Lung (tissue), 12 donors: ENCODE results near the gene CYP39A1. TPM values are rescaled to one million over a fixed set of nuclear protein-coding genes. Genes with fewer than 3 reads are reported as not detected.
A peak's percentile ranks its signal among the peaks of the same experiment; 100 is the strongest.

ENCODE experiments used
- ATAC-seq: fragments of 200-7000 bp; cut with Tn5 transposase; one replicate; pipeline ENCODE4 v1.9.1; 2020; ENCODE audit warnings: moderate number of reproducible peaks; ENCODE audit not compliant: insufficient read depth, low FRiP score
- DNase-seq, 3 donors: peaks; one replicate each; pipeline ENCODE4 v3.0.0-alpha.2; 2013 to 2017
- H3K27ac ChIP-seq, 2 donors: one replicate each; pipeline ENCODE4 v1.5.1; 2013; ENCODE audit warnings: mild to moderate bottlenecking in 2 of 2, moderate library complexity in 2 of 2, control low read depth in 1 of 2, inconsistent platforms in 1 of 2, low read depth in 1 of 2, low read length in 1 of 2
- H3K27me3 ChIP-seq, 3 donors: one replicate each; pipeline ENCODE4 v1.5.1; 2013; ENCODE audit warnings: low read length in 2 of 3; ENCODE audit not compliant: control insufficient read depth in 3 of 3, insufficient read depth in 3 of 3
- H3K36me3 ChIP-seq, 4 donors: one replicate each; pipeline ENCODE4 v1.5.1; 2013; ENCODE audit warnings: low read length in 4 of 4, mild to moderate bottlenecking in 1 of 4, moderate library complexity in 1 of 4; ENCODE audit not compliant: control insufficient read depth in 4 of 4, insufficient read depth in 4 of 4
- H3K4me1 ChIP-seq, 5 donors: one replicate each; pipeline ENCODE4 v1.5.1; 2013; ENCODE audit warnings: low read length in 5 of 5, mild to moderate bottlenecking in 2 of 5, moderate library complexity in 1 of 5; ENCODE audit not compliant: control insufficient read depth in 5 of 5, insufficient read depth in 5 of 5
- H3K4me3 ChIP-seq: one replicate; pipeline ENCODE4 v1.5.1; 2013; ENCODE audit warnings: mild to moderate bottlenecking, control low read depth, moderate library complexity
- H3K9ac ChIP-seq, 2 donors: one replicate each; pipeline ENCODE4 v1.5.1; 2013; ENCODE audit warnings: low read length in 2 of 2, control low read depth in 1 of 2; ENCODE audit not compliant: insufficient read depth in 1 of 2
- H3K9me3 ChIP-seq, 4 donors: one replicate each; pipeline ENCODE4 v1.5.1; 2013; ENCODE audit warnings: low read length in 3 of 4, mild to moderate bottlenecking in 1 of 4, moderate library complexity in 1 of 4; ENCODE audit not compliant: control insufficient read depth in 4 of 4, insufficient read depth in 3 of 4
- WGBS, 2 donors: extraction: QIAGEN DNeasy Blood & Tissue Kit; methylation state at CpG; one replicate each; pipeline ENCODE4 v1.1.7; 2013; 5-methylcytosine and 5-hydroxymethylcytosine counted together
- polyA plus RNA-seq, 2 donors: library from polyadenylated mRNA; stranded (reverse); fragments of 200-250 nt; gene quantifications; one replicate each; pipeline ENCODE4 v1.2.1, GENCODE V29; 2013
- total RNA-seq, 2 donors: library from RNA; depleted of rRNA in 1 of 2; stranded (reverse); fragments of >200 nt in 1 of 2; gene quantifications; one replicate each; pipeline ENCODE4 v1.2.1, GENCODE V29; 2014 to 2021
- TF ChIP-seq, protein P1 (sequence below): IDR thresholded peaks from 2 replicates; pipeline ENCODE4 v1.5.1; 2012; ENCODE audit warnings: mild to moderate bottlenecking; ENCODE audit errors: control extremely low read depth, extremely low read depth
- donor health status: control.
- donor health status: control.
- donor health status: Bipolar disorder and iron deficiency.
- donor health status: healthy.
- donor health status: DM: yes; HTN: yes; CAD: no.

Gene CYP39A1
- total and polyA plus RNA-seq, 4 donors = 2.2 to 14.4 (median 5.0) TPM

DNA sequence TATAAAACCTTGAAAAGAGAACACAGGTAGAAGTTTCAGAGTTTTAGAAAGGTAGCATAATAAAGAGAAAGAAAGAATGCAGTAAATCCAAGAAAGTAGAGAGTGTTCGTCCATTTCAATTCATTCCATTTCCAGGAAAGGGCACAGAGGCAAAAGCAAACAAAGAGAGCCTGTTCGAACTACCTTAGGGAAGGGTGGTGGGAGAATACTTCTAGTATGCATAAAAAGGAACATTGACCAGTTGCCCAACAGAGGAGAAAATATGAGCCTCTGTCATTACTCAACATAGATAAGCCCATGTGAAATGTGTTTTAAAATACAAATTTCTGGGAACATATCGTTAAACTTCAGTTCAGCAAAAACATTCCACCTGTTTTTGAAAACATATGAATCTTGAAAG lies 60.6 kb downstream of the CYP39A1 start:
- ATAC-seq = no peak
- H3K36me3 ChIP-seq = peaks cover 0 to 2% (median 0%) of the 10 kb centered on the region in 4 donors
- TF ChIP-seq, protein P1, sequence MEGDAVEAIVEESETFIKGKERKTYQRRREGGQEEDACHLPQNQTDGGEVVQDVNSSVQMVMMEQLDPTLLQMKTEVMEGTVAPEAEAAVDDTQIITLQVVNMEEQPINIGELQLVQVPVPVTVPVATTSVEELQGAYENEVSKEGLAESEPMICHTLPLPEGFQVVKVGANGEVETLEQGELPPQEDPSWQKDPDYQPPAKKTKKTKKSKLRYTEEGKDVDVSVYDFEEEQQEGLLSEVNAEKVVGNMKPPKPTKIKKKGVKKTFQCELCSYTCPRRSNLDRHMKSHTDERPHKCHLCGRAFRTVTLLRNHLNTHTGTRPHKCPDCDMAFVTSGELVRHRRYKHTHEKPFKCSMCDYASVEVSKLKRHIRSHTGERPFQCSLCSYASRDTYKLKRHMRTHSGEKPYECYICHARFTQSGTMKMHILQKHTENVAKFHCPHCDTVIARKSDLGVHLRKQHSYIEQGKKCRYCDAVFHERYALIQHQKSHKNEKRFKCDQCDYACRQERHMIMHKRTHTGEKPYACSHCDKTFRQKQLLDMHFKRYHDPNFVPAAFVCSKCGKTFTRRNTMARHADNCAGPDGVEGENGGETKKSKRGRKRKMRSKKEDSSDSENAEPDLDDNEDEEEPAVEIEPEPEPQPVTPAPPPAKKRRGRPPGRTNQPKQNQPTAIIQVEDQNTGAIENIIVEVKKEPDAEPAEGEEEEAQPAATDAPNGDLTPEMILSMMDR = no peak

DNA sequence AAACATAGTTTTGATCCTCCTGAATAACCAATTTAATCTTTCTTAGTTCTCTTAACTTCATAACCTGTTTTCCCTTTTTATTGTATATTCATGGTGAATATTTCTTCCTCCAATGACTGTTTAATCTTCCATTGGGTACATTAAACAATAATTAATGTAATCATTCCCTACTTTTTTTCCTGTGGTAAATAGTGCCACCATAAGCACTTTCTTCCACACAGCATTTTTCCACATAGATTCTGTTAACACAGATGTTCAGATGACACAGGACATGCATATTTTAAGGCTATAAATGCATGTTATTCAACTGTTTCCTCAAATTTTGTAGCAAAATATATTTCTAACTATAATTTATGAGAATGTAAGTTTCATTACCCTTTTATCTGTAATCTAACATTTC lies 61.9 kb downstream of the CYP39A1 start:
- TF ChIP-seq, protein P1 = no peak
- no peak overlapping the region for H3K4me3 ChIP-seq
- peaks cover 0 to 4% (median 0%) of the 10 kb centered on the region in 5 donors for H3K4me1 ChIP-seq
- peaks cover 0 to 2% (median 0%) of the 10 kb centered on the region in 4 donors for H3K36me3 ChIP-seq
- ATAC-seq (no peak), DNase-seq (no peak)
- no peak overlapping the region for H3K27ac ChIP-seq
- H3K9ac ChIP-seq = no peak overlapping the region
- no peaks in the 10 kb centered on the region for H3K9me3 ChIP-seq
- no peaks in the 10 kb centered on the region for H3K27me3 ChIP-seq

More for the DNA sequence above, 60.6 kb downstream of the CYP39A1 start:
- DNase-seq = no peak
- WGBS, 2 donors = 87 to 94% methylated on average over 3 of the region's 3 CpGs
- H3K27ac ChIP-seq = no peak overlapping the region
- no peak overlapping the region for H3K4me3 ChIP-seq
- H3K4me1 ChIP-seq = no peaks in the 10 kb centered on the region
- H3K9me3 ChIP-seq = no peaks in the 10 kb centered on the region
- H3K9ac ChIP-seq = no peak overlapping the region
- H3K27me3 ChIP-seq = no peaks in the 10 kb centered on the region

DNA sequence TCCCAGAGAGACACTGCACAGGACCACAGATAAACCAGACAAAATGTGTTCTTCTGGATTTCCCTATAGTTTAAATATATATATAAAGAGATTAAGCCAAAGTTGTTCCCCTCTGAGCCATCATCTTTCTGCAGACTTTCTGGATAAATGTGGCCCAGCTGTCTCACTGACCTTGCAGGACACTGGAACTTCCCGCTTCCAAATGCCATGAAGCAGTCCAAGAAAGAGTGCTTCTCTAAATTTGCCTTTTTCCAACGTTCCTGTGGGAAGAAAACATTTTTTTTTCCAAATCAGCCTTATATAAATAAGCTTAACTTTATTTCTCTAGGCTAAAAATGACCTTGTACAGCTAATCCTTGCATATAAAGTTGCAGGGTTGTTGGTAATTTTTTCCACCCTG lies 65.7 kb downstream of the CYP39A1 start:
- H3K36me3 ChIP-seq = peaks cover 0 to 4% (median 0%) of the 10 kb centered on the region in 4 donors
- no peaks in the 10 kb centered on the region for H3K27me3 ChIP-seq
- DNase-seq = peak in 1 of 3 donors; percentile 12
- no peaks in the 10 kb centered on the region for H3K9me3 ChIP-seq
- peaks cover 0 to 9% (median 0%) of the 10 kb centered on the region in 5 donors for H3K4me1 ChIP-seq
- no peak overlapping the region for H3K4me3 ChIP-seq
- TF ChIP-seq, protein P1 = no peak
- WGBS, 2 donors = 59 to 78% methylated on average over 2 of the region's 2 CpGs
- no peak overlapping the region for H3K27ac ChIP-seq
- H3K9ac ChIP-seq = no peak overlapping the region
- ATAC-seq = no peak

DNA sequence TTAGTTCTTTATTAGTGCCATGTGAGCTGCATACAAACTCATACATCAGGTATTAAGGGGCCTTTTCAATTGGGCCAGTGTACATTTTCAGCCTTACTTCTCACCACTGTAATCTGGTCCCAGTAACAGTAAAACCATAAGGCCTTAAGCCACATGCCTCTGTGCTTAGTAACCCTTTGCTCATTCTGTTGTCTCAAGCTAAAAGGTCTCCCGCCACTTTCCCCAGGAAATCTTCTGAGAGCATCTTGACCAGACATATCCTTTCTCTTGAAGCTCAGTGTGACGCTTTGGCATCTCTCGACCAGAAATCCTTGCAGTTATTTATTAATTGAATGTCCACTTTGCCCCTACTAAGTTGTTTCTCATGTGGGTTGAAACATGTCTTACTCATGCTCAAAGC lies 68.0 kb downstream of the CYP39A1 start:
- peaks cover 0 to 12% (median 0%) of the 10 kb centered on the region in 5 donors for H3K4me1 ChIP-seq
- no peak overlapping the region for H3K9ac ChIP-seq
- WGBS, 2 donors = 93 to 97% methylated on average over 3 of the region's 3 CpGs
- no peak for ATAC-seq
- peaks cover 0 to 4% (median 0%) of the 10 kb centered on the region in 4 donors for H3K36me3 ChIP-seq
- H3K9me3 ChIP-seq = no peaks in the 10 kb centered on the region
- no peak overlapping the region for H3K4me3 ChIP-seq
- no peaks in the 10 kb centered on the region for H3K27me3 ChIP-seq
- TF ChIP-seq, protein P1 = no peak
- H3K27ac ChIP-seq = no peak overlapping the region
- DNase-seq = no peak
